ENCODE data around the gene ODAD2. TPM values are rescaled to one million over a fixed set of nuclear protein-coding genes. Genes with fewer than 3 reads are reported as not detected.

The ODAD2 gene
- total and polyA plus RNA-seq, 2 donors from 2014 or later: 0.28 to 0.44 TPM

- Histone ChIP-seq H3K9me3 (ENCODE audit: control insufficient read depth in 2 of 3, insufficient read depth in 1 of 3, low read length in 3 of 3) (no peaks in the 10 kb centered on the region), H3K9ac (ENCODE audit: low read length in 3 of 3) (no peak overlapping the region), H3K27ac (ENCODE audit: low read depth in 2 of 2, low read length in 2 of 2) (no peak overlapping the region), H3K4me3 (ENCODE audit: low read length in 3 of 3) (no peak overlapping the region), H3K27me3 (ENCODE audit: control insufficient read depth, insufficient read depth, low read length) (no peaks in the 10 kb centered on the region), H3K36me3 (ENCODE audit: control insufficient read depth in 2 of 3, insufficient read depth in 3 of 3, low read length in 3 of 3) (no peaks in the 10 kb centered on the region), H3K4me1 (ENCODE audit: control insufficient read depth in 2 of 3, insufficient read depth in 2 of 3, low read depth in 1 of 3, low read length in 3 of 3) (no peaks in the 10 kb centered on the region)
- TF ChIP-seq CTCF (IDR thresholded peaks at IDR 0.05; ENCODE audit: borderline replicate concordance, extremely low read depth, insufficient read depth): no peak
- DNase-seq (no peak), FAIRE-seq (no peak)
- intact Hi-C loops (cut with DNase I): no loop called here
Measured at GRCh38 chr10:27857616-27858015, 141.3 kb downstream of the ODAD2 start.

GRCh38 chr10:27844223-27844622 is 154.7 kb downstream of the ODAD2 start:
- intact Hi-C loops (cut with DNase I): no loop called here

GRCh38 chr10:27838901-27839300 is 160.0 kb downstream of the ODAD2 start:
- TF ChIP-seq CTCF (IDR thresholded peaks at IDR 0.05; ENCODE audit: borderline replicate concordance, extremely low read depth, insufficient read depth): no peak

More at GRCh38 chr10:27844223-27844622, 154.7 kb downstream of the ODAD2 start:
- no peak for TF ChIP-seq CTCF (IDR thresholded peaks at IDR 0.05; ENCODE audit: borderline replicate concordance, extremely low read depth, insufficient read depth)
- Histone ChIP-seq H3K9me3 (ENCODE audit: control insufficient read depth in 2 of 3, insufficient read depth in 1 of 3, low read length in 3 of 3) (no peaks in the 10 kb centered on the region), H3K27ac (ENCODE audit: low read depth in 2 of 2, low read length in 2 of 2) (no peak overlapping the region), H3K4me1 (ENCODE audit: control insufficient read depth in 2 of 3, insufficient read depth in 2 of 3, low read depth in 1 of 3, low read length in 3 of 3) (no peaks in the 10 kb centered on the region), H3K36me3 (ENCODE audit: control insufficient read depth in 2 of 3, insufficient read depth in 3 of 3, low read length in 3 of 3) (no peaks in the 10 kb centered on the region), H3K4me3 (ENCODE audit: low read length in 3 of 3) (no peak overlapping the region), H3K27me3 (ENCODE audit: control insufficient read depth, insufficient read depth, low read length) (no peaks in the 10 kb centered on the region), H3K9ac (ENCODE audit: low read length in 3 of 3) (no peak overlapping the region)
- DNase-seq (no peak), FAIRE-seq (no peak)

GRCh38 chr10:27838361-27838760 is 160.5 kb downstream of the ODAD2 start:
- Histone ChIP-seq H3K9ac (ENCODE audit: low read length in 3 of 3) (no peak overlapping the region), H3K4me3 (ENCODE audit: low read length in 3 of 3) (no peak overlapping the region), H3K27ac (ENCODE audit: low read depth in 2 of 2, low read length in 2 of 2) (no peak overlapping the region), H3K9me3 (ENCODE audit: control insufficient read depth in 2 of 3, insufficient read depth in 1 of 3, low read length in 3 of 3) (no peaks in the 10 kb centered on the region), H3K36me3 (ENCODE audit: control insufficient read depth in 2 of 3, insufficient read depth in 3 of 3, low read length in 3 of 3) (no peaks in the 10 kb centered on the region), H3K27me3 (ENCODE audit: control insufficient read depth, insufficient read depth, low read length) (no peaks in the 10 kb centered on the region), H3K4me1 (ENCODE audit: control insufficient read depth in 2 of 3, insufficient read depth in 2 of 3, low read depth in 1 of 3, low read length in 3 of 3) (no peaks in the 10 kb centered on the region)
- FAIRE-seq (no peak), DNase-seq (no peak)
- no peak for TF ChIP-seq CTCF (IDR thresholded peaks at IDR 0.05; ENCODE audit: borderline replicate concordance, extremely low read depth, insufficient read depth)
- intact Hi-C loops (cut with DNase I): no loop called here

More at GRCh38 chr10:27838901-27839300, 160.0 kb downstream of the ODAD2 start:
- Histone ChIP-seq H3K4me3 (ENCODE audit: low read length in 3 of 3) (no peak overlapping the region), H3K9ac (ENCODE audit: low read length in 3 of 3) (no peak overlapping the region), H3K36me3 (ENCODE audit: control insufficient read depth in 2 of 3, insufficient read depth in 3 of 3, low read length in 3 of 3) (no peaks in the 10 kb centered on the region), H3K9me3 (ENCODE audit: control insufficient read depth in 2 of 3, insufficient read depth in 1 of 3, low read length in 3 of 3) (no peaks in the 10 kb centered on the region), H3K27ac (ENCODE audit: low read depth in 2 of 2, low read length in 2 of 2) (no peak overlapping the region), H3K4me1 (ENCODE audit: control insufficient read depth in 2 of 3, insufficient read depth in 2 of 3, low read depth in 1 of 3, low read length in 3 of 3) (no peaks in the 10 kb centered on the region), H3K27me3 (ENCODE audit: control insufficient read depth, insufficient read depth, low read length) (no peaks in the 10 kb centered on the region)
- FAIRE-seq (no peak), DNase-seq (no peak)
- intact Hi-C loops (cut with DNase I): no loop called here

Measured in kidney (tissue), 14 donors.